HEK293T (cell line): ENCODE results near the gene ISM2.

Source experiments
- CTCF ChIA-PET: fragments of 350-600 bp; formaldehyde crosslinking; extraction: SDS; loops from one replicate; lab custom pipeline; 2021; ENCODE audit warnings: antibody characterized with exemption, inconsistent platforms; lab: Yijun Ruan, JAX
- POLR2A ChIA-PET: fragments of 350-600 bp; formaldehyde crosslinking; extraction: SDS; loops from one replicate; lab custom pipeline; 2020; ENCODE audit warnings: antibody characterized with exemption, inconsistent platforms; lab: Yijun Ruan, JAX
- DNase-seq: peaks from one replicate; pipeline ENCODE4 v3.0.0; 2012; ENCODE audit warnings: mixed read lengths; ENCODE audit errors: extremely low spot score
- ARNT ChIP-seq: fragments of 450-650 bp; IDR thresholded peaks from 2 replicates; pipeline ENCODE4 v1.6.1; 2017; ENCODE audit warnings: mild to moderate bottlenecking
- BHLHE40 ChIP-seq: fragments of 450-650 bp; IDR thresholded peaks from 2 replicates; pipeline ENCODE4 v1.6.1; 2016; ENCODE audit warnings: mild to moderate bottlenecking, moderate library complexity, borderline replicate concordance
- CTBP1 ChIP-seq: fragments of 450-650 bp; IDR thresholded peaks from 2 replicates; pipeline ENCODE4 v1.6.1; 2016; ENCODE audit warnings: borderline replicate concordance
- ELF4 ChIP-seq: fragments of 450-650 bp; IDR thresholded peaks from 2 replicates; pipeline ENCODE4 v1.6.1; 2017; ENCODE audit warnings: antibody characterized with exemption
- FOXA1 ChIP-seq: fragments of 450-650 bp; IDR thresholded peaks from 2 replicates; pipeline ENCODE4 v1.6.1; 2016; ENCODE audit warnings: mild to moderate bottlenecking
- FOXK2 ChIP-seq: fragments of 450-650 bp; IDR thresholded peaks from 2 replicates; pipeline ENCODE4 v1.6.1; 2016; ENCODE audit warnings: mild to moderate bottlenecking
- FOXM1 ChIP-seq: fragments of 450-650 bp; IDR thresholded peaks from 2 replicates; pipeline ENCODE4 v1.6.1; 2017; ENCODE audit warnings: mild to moderate bottlenecking, borderline replicate concordance
- HDGF ChIP-seq: fragments of 450-650 bp; IDR thresholded peaks from 2 replicates; pipeline ENCODE4 v1.6.1; 2017; ENCODE audit warnings: antibody characterized with exemption, borderline replicate concordance
- L3MBTL2 ChIP-seq: fragments of 450-650 bp; conservative IDR thresholded peaks from 2 replicates; pipeline ENCODE4 v1.6.1; 2016; ENCODE audit warnings: mild to moderate bottlenecking
- LEF1 ChIP-seq: fragments of 450-650 bp; IDR thresholded peaks from 2 replicates; pipeline ENCODE4 v1.6.1; 2017; ENCODE audit warnings: mild to moderate bottlenecking, borderline replicate concordance
- NFRKB ChIP-seq: fragments of 450-650 bp; IDR thresholded peaks from 2 replicates; pipeline ENCODE4 v1.6.1; 2016; ENCODE audit warnings: mild to moderate bottlenecking, moderate library complexity
- SP1 ChIP-seq: fragments of 450-650 bp; IDR thresholded peaks from 2 replicates; pipeline ENCODE4 v1.6.1; 2017
- SUZ12 ChIP-seq: fragments of 450-650 bp; IDR thresholded peaks from 2 replicates; pipeline ENCODE4 v1.6.1; 2016; ENCODE audit warnings: mild to moderate bottlenecking
- TARDBP ChIP-seq: fragments of 450-650 bp; IDR thresholded peaks from 2 replicates; pipeline ENCODE4 v1.6.1; 2016
- ZNF384 ChIP-seq: fragments of 450-650 bp; IDR thresholded peaks from 2 replicates; pipeline ENCODE4 v1.6.1; 2016
- TF ChIP-seq, protein P1 (sequence below): fragments of 450-650 bp; IDR thresholded peaks from 2 replicates; pipeline ENCODE4 v1.6.1; 2016

Gene ISM2

DNA sequence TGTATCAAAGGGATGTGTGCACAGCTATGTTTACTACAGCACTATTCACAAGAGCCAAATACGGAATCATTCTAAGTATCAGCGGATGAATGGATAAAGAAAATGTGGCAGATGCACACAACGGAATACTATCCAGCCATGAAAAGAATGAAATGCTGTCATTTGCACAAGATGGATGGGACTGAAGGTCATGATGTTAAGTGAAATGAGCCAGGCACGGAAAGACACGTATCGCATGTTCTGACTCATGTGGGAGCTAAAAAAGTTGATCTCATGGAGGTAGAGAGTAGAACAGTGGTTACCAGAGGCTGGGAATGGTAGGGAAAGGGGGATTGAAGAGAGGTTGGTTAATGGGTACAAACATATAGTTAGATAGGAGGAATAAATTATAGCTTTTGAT is 25.9 kb upstream of the ISM2 start:
- CTCF ChIA-PET, result no interaction called here
- POLR2A ChIA-PET, result interaction anchor here (0.7 kb wide), 1 partner anchor 65 kb away, joined by 3 read pairs; no protein-coding TSS in a partner anchor
- TF ChIP-seq, protein P1, sequence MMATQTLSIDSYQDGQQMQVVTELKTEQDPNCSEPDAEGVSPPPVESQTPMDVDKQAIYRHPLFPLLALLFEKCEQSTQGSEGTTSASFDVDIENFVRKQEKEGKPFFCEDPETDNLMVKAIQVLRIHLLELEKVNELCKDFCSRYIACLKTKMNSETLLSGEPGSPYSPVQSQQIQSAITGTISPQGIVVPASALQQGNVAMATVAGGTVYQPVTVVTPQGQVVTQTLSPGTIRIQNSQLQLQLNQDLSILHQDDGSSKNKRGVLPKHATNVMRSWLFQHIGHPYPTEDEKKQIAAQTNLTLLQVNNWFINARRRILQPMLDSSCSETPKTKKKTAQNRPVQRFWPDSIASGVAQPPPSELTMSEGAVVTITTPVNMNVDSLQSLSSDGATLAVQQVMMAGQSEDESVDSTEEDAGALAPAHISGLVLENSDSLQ, result peak; percentile 35; the same call in 1 of the 2 replicates
- TF ChIP-seq HDGF, result no peak
- no peak for DNase-seq

DNA sequence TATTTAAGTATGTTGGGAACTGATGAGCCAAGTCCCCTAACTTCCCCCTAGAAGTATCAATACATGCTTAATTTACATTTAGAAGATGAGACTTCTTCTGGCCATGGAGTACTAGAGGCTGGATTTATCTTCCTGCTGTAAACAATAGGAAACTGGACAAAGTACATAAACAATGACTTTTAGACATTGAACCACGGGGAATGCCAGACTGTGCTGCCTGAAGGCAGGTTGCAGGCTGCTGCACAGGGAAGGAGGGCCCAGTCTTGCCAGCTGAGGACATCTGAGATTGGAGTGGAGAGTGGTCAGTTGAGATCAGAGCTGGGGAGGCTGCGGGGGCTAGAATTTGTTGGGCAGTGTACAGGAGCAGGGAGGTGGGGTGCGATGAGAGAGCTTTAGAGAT is 24.5 kb upstream of the ISM2 start:
- TF ChIP-seq BHLHE40 (no peak), ARNT (no peak), FOXA1 (no peak), HDGF (no peak), FOXM1 (no peak), NFRKB (no peak), FOXK2 (no peak), TARDBP (no peak), SUZ12 (no peak), CTBP1 (no peak), LEF1 (no peak), ZNF384 (no peak), SP1 (no peak), ELF4 (no peak), L3MBTL2 (no peak)
- TF ChIP-seq, protein P1, result no peak
- POLR2A ChIA-PET, result no interaction called here
- CTCF ChIA-PET, result interaction anchor here (0.5 to 1.2 kb wide), 2 partner anchors 40 to 1398 kb away, joined by 3 read pairs; no protein-coding TSS in a partner anchor
- no peak for DNase-seq

DNA sequence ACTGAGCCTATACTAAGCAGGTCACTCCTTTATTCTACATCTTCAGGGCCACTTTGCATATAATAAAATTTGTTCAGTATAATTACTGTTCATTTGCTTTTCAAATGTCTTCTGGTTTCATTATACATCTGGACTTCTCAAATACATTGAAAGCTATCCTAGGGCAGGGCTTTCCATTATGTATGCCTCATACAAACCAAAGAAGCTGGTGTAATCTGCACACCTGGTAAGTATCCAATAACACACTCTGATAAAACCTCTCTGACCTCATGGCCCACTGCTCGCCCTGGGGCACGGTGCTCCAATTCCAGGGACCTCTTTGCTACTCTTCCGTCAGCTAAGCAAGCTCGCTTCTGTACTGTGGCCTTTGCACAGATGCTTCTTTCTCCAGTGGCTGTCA is 21.9 kb upstream of the ISM2 start:
- POLR2A ChIA-PET, result interaction anchor here (1.0 kb wide), 1 partner anchor 143 kb away, joined by 3 read pairs; the partner anchor contains the start of genes SAMD15 and TMED8
- no peak for TF ChIP-seq CTBP1
- TF ChIP-seq ZNF384, result no peak
- no peak for TF ChIP-seq NFRKB
- no peak for TF ChIP-seq SUZ12
- no peak for TF ChIP-seq HDGF
- TF ChIP-seq FOXM1, result no peak

DNA sequence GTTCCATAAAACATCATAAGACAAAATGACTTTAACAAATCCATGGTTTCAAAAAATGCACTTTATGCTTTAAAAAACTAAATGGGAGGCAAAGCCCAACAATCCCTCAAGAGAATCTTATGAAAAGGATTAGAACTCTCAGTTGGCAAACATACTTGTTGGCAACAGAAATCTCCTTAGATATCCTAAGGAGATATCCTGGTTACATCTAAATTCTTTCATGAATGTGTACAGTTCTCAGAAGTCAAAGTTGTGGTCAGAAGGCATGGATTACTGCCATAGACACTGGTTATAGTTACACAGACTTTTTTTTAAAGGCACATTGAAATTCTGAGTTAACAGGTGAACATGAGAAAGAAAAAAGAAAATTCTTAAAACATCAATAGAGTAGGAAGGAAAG is 17.5 kb upstream of the ISM2 start:
- ChIA-PET CTCF (no interaction called here), POLR2A (no interaction called here)
- no peak for DNase-seq
- TF ChIP-seq NFRKB (no peak), ELF4 (no peak)

More for the DNA sequence above, 21.9 kb upstream of the ISM2 start:
- CTCF ChIA-PET, result interaction anchor here (0.8 kb wide), 1 partner anchor 13 kb away, joined by 4 read pairs; no protein-coding TSS in a partner anchor
- DNase-seq, result no peak

DNA sequence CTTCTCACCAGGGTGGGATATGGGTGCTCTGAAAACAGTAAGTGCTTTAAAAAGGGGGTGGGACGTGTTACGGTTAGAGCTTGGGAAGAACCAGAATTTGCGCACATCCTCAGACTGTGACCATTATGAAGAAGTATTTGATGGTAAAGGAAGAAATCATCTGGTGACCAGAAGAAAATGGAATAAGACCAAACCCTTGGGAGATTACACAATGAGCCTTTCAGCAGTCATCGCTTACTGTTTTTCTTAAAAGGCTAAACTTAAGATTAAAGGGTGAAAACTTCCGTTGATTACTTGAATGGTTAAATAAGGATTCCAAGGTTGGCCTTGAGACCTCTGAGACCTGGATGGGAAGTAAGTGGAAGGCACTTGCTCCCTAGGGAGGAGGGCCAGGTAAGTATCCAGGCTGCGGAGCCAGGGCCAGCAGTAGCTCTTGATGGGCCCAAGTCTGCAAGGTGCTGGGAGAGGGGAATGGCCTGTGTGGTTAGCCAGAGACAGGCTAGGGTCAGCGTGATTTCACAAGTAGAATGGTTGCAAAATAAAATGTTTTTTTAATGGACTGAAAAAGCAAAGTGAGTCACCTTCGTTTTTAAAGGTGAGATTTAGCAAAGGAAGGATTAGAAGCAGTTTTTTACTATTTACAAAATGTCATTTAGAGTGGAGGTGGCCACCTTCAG is 13.0 kb upstream of the ISM2 start:
- ChIA-PET CTCF (no interaction called here), POLR2A (no interaction called here)
- TF ChIP-seq, protein P1, result no peak
- no peak for TF ChIP-seq FOXM1
- no peak for TF ChIP-seq NFRKB
- no peak for TF ChIP-seq BHLHE40
- TF ChIP-seq SUZ12, result no peak
- TF ChIP-seq HDGF, result no peak
- no peak for TF ChIP-seq LEF1
- no peak for TF ChIP-seq L3MBTL2
- no peak for TF ChIP-seq ELF4
- no peak for TF ChIP-seq ARNT
- no peak for TF ChIP-seq CTBP1
- no peak for TF ChIP-seq SP1
- no peak for TF ChIP-seq FOXK2
- no peak for TF ChIP-seq TARDBP
- no peak for TF ChIP-seq ZNF384
- DNase-seq, result no peak

DNA sequence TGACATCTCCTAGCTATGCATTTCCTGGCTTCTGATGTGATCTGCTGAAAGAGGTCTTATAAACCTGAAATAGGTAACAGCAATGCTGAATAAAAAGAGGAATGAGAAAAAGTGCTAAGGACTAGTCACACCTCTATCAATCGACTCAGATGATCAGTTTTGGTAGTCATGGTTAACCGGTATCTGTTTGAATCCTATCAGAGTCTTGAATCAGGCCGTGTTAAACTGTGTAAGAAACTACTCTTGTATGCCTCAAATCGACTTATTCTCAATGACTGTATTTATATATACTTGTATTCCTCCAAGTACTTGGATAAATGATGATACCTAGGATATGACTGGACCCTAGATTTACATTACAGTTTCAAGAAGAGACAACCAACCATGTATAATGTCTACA is 10.8 kb upstream of the ISM2 start:
- TF ChIP-seq L3MBTL2, result no peak
- no peak for DNase-seq
- ChIA-PET CTCF (no interaction called here), POLR2A (no interaction called here)

DNA sequence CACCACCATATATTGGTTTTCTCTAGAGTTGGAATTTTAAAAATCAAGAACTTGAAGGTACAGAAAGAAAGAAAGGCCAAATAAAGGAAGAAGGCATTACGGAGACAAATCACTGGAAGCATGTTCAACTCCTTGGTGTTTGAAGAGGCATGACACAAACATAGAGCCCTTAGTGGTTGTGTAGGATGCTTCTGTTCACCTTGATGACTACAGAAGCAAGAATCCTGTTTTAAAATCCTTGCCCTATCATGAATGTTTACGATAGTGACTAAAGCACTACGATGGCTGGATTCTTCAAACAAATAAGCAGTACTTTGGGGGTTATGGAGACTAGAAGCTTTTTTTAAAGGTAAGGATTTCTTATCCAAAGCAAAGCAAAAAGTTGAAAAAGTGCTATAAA is 10.3 kb upstream of the ISM2 start:
- ChIA-PET POLR2A (no interaction called here), CTCF (no interaction called here)
- DNase-seq, result no peak
- TF ChIP-seq, protein P1, result no peak
- TF ChIP-seq FOXM1 (no peak), FOXA1 (no peak), SP1 (no peak), HDGF (no peak), SUZ12 (no peak), TARDBP (no peak), LEF1 (no peak), ARNT (no peak), ZNF384 (no peak), L3MBTL2 (no peak), NFRKB (no peak), FOXK2 (no peak), CTBP1 (no peak), BHLHE40 (no peak)
